Measurements from ENCODE around the gene CEP162.

DNA sequence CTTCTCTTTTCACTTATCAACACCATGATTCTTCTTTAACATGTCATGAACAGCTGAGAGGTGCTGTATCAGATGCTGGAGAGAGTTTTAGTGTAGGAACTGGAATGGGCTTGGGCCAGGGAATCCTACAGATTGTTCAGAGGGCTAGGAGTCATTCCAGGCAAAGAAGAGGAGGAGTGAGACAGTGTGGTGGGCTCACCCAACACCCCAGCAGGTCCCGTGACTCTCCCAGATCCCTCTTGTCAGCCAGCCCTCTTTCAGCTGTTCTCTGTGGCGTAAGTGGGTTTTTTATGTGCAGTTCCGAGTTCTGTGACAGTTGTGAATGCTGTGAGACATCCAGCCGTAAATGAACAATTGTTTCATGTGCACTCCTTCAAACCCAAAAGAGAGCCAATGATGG lies 31.4 kb upstream of the CEP162 start:
- no peak for TF ChIP-seq CTCF (IDR thresholded peaks at IDR 0.05 in 4 of 5, conservative IDR thresholded peaks at IDR 0.05 in 1 of 5)
- TF ChIP-seq POLR2A (IDR thresholded peaks at IDR 0.05), result no peak

Data from gastrocnemius medialis (tissue), 4 donors.